AG10803 (cell line): ENCODE data around the gene MEX3A.
A peak's percentile ranks its signal among the peaks of the same experiment; 100 is the strongest.

ENCODE experiments used
- DNase-seq: peaks from one replicate; pipeline ENCODE4 v3.0.0; 2010; ENCODE audit warnings: low read depth
- H3K4me3 ChIP-seq: 2 replicates; pipeline ENCODE4 v1.5.1; 2011; ENCODE audit warnings: mild to moderate bottlenecking, low read length, control low read depth
- TF ChIP-seq, protein P1 (sequence below): conservative IDR thresholded peaks from 2 replicates; pipeline ENCODE4 v1.5.1; 2011; ENCODE audit warnings: mild to moderate bottlenecking, low read length, control low read depth, inconsistent platforms

Gene MEX3A

DNA sequence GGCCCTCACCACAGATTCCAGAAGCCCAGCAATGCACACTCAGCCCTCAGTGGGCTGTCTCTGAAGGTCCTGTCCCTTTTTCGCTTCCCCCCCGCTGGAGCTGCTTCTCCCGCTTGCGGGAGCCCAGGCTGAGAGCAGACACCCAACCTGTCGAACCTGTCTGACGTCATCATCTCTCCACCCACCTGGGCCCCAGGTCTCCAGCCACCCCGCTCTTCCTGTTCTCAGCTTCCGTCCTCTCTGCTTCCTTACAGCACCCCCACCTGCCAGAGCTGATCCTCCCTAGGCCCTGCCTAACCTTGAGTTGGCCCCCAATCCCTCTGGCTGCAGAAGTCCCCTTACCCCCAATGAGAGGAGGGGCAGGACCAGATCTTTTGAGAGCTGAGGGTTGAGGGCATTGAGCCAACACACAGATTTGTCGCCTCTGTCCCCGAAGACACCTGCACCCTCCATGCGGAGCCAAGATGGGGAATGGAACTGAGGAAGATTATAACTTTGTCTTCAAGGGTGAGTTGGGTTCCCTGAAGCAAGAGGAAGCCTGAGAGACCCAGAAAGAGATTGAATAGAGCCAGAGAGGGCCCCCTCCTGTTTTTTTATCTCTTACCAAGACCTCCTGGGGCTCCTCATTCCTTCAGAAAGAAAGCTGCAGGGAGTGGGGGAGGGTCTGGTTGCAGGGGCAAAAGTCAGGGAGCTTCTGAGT is 21.2 kb downstream of the MEX3A start, which contains the start of gene RAB25:
TSS of gene RAB25 (plus strand) at position 224 of the 700 bp plus-strand sequence. CDS start at position 465, 241 bp downstream.
- TF ChIP-seq, protein P1, sequence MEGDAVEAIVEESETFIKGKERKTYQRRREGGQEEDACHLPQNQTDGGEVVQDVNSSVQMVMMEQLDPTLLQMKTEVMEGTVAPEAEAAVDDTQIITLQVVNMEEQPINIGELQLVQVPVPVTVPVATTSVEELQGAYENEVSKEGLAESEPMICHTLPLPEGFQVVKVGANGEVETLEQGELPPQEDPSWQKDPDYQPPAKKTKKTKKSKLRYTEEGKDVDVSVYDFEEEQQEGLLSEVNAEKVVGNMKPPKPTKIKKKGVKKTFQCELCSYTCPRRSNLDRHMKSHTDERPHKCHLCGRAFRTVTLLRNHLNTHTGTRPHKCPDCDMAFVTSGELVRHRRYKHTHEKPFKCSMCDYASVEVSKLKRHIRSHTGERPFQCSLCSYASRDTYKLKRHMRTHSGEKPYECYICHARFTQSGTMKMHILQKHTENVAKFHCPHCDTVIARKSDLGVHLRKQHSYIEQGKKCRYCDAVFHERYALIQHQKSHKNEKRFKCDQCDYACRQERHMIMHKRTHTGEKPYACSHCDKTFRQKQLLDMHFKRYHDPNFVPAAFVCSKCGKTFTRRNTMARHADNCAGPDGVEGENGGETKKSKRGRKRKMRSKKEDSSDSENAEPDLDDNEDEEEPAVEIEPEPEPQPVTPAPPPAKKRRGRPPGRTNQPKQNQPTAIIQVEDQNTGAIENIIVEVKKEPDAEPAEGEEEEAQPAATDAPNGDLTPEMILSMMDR: no peak
- H3K4me3 ChIP-seq: no peak within 1 kb of the TSS
- DNase-seq: no peak

DNA sequence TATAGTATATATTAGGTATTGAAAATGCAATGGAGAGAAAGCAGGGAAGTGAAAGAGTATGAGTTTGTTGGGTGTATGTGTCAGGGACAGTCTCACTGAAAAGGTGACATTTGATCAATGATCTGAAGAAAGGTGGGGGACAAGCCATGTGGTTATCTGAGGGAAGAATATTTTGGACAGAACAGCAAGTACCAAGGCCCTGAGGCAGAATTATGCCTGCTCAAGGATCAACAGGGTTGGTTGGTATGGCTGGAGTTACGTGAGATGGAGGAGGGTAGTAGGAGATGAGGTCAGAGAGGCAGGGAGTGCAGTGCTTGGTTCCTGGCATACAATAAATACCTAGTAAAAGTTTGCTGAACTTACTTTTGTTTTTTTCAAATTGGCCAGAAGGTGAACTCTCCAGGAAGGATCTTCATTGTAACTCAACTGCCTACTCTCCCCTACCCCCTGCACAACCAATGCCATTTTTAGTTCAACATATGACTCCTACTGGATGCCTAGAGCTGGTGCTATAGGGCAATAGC is 25.9 kb downstream of the MEX3A start:
- TF ChIP-seq, protein P1: no peak
- no peak for DNase-seq
- no peak overlapping the region for H3K4me3 ChIP-seq

DNA sequence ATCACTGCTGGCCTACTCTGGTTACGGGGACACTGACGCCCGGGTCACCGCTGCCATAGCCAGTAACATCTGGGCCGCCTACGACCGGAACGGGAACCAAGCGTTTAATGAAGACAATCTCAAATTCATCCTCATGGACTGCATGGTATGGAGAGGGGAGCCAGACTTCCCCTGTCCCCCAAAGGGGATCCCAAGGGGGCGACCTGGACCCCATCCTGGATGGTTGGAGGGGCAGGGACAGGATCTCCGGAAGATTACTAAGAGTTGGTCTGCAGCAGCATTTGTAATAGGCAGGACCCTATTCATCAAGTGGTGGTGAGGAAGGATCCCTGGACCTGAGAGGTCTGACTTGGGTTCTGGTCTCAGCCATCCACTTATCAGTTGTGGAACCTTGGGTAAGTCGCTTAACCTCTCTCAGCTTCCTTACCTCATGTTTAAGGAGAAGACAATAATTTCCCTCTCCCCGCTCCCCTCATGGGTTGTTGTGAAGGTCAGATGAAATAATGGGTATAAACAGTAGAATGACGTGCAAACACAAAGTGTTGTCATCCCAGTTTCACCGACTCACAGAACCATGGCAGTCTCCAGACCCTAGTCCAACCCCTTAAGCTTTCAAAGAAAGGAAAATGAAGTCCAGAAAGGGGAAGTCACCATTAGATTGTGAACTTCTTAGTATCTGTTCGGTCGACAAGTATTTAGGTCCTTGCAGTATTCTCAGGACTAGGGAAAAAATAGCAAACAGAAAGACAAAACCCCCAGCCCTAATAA is 26.8 kb downstream of the MEX3A start:
- DNase-seq: no peak

DNA sequence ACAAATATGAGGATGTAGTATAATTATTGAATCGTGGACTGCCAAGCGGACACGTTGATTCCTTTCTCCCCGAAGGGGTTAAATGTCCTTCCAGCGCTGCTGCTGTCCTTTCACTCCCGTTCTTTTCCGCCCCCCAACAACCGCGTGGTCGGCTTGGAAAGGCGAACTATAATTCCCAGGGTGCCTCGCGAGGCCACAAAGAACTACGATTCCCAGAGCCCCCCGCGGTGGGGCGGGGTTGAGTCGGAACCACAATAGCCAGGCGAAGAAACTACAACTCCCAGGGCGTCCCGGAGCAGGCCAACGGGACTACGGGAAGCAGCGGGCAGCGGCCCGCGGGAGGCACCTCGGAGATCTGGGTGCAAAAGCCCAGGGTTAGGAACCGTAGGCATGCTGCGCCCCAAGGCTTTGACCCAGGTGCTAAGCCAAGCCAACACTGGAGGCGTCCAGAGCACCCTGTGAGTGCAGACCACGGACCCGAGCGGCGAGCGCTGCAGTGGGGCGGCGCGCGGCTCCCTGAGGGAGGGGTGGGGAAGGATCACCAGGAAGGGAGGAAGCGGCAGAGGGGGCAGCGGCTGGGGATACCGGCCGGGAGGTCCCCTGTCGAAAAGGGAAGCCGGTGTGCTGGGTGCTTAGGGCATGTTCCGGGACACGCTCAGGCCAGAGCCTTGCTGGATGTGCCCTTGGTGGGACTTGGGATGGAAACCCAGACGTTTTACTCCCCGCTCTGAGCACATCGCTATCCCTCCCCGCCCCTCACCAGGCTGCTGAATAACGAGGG is 27.6 kb downstream of the MEX3A start, which contains the start of gene LAMTOR2:
TSS of gene LAMTOR2 (plus strand) at position 283 of the 781 bp plus-strand sequence. CDS start at position 391, 108 bp downstream.
- DNase-seq: peak; percentile 91
- H3K4me3 ChIP-seq: peak within 1 kb of the TSS; percentile 98
- TF ChIP-seq, protein P1: no peak

More for the DNA sequence above, 26.8 kb downstream of the MEX3A start:
- H3K4me3 ChIP-seq: peak overlapping the region; percentile 98
- TF ChIP-seq, protein P1: no peak

DNA sequence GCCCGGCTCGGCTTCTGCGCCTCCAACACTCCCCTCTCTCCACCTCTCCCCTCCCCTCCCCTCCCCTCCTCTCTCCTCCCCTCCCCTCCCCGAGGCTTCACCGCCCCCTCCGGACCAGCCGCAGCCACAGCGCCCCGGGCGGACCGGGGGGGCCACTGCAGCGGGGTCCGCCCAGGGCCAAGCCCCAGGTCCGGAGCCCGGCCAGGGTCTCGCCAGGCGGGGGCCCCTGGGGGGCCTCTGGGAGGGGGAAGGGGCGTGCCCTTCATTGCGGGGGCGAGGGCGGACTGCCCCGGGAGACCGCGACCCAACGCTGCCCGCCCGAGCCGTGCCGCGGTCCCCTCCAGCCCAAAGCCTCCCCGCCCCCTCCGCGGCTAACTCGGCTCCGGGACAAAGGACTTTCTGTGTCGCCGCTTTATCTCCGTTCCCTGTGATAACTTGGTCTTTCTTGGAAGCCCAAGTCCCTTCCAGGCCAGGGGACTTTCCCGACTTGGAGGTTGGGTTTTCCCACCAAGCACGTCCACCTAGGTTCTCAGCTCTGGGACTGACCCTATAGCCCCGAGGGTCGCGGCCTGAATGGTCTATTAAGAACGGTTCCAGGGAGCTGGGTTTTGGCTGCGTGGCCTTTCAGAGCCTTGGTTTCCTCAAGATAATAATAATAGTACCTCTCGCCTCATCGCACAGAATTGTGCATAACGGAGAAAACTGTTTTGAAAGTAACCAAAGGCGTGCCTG is 28.3 kb downstream of the MEX3A start, which contains the start of gene UBQLN4:
TSS of gene UBQLN4 (minus strand) at position 31 of the 732 bp plus-strand sequence. CDS start 97 bp downstream, outside the sequence.
- TF ChIP-seq, protein P1: peak; percentile 27
- DNase-seq: peak; percentile 85
- H3K4me3 ChIP-seq: peak within 1 kb of the TSS; percentile 98
